Activated T-helper 17 cell treated with anti-CD3 and anti-CD28 coated beads, Interleukin-2, amount 50 U/mL, for 72 hours (primary cell): Measurements from ENCODE around the gene ADCY10. TPM values are rescaled to one million over a fixed set of nuclear protein-coding genes. Genes with fewer than 3 reads are reported as not detected.

Experiments
- ATAC-seq: fragments of 150-1000 bp; cut with Tn5 transposase; replicated peaks from 2 replicates; pipeline ENCODE4 v1.10.0; 2021; ENCODE audit warnings: mild to moderate bottlenecking, moderate library complexity
- H3K27ac Mint-ChIP-seq: one replicate; pipeline ENCODE4 v1.8.0; 2022; ENCODE audit warnings: mixed read lengths
- H3K27me3 Mint-ChIP-seq: one replicate; pipeline ENCODE4 v1.8.0; 2022; ENCODE audit warnings: mixed read lengths
- H3K36me3 Mint-ChIP-seq: one replicate; pipeline ENCODE4 v1.8.0; 2022; ENCODE audit warnings: low read depth, mild to moderate bottlenecking, mixed read lengths
- H3K4me1 Mint-ChIP-seq: one replicate; pipeline ENCODE4 v1.8.0; 2022; ENCODE audit warnings: mixed read lengths
- H3K4me3 Mint-ChIP-seq: one replicate; pipeline ENCODE4 v1.8.0; 2022; ENCODE audit warnings: mild to moderate bottlenecking, mixed read lengths
- H3K9me3 Mint-ChIP-seq: one replicate; pipeline ENCODE4 v1.8.0; 2022; ENCODE audit warnings: mixed read lengths
- total RNA-seq, 2 donors: library from RNA; stranded (reverse); gene quantifications; one replicate each; pipeline ENCODE4 v1.2.3, GENCODE V29; 2022

The ADCY10 gene
- total RNA-seq, 2 donors from 2014 or later, result 0.13 to 0.98 TPM

DNA sequence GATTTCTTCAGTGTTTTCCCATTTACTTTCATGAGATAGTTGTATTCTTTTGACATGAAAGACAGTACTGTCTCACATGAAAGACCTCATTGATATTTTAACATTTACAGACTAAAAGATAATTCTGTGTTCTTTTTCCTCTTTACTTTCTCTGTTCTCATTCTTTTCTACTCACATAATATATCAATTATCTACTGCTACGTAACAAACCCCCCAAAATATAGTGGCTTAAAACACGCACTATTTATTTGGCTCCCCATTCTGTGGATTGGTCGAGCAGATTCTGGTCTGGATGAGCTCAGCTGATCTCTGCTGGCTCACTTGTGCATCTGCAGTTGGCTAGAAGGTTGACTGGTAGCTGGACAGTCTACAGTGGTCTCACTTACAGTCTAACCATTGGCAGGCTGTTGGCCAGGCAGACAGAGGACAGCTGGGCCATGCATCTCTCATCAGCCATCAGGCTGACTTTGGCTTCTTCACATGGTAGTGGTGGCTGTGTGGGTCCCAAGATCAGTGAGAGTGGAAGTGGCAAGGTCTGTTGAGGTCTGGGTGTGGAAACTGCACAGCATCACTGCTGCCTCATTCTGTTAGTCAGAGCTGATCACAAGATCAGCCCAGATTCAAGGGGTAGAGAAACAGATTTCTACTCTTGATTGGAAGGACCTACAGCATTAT is 128.9 kb downstream of the ADCY10 start:
- Mint-ChIP-seq H3K4me3 (no peak overlapping the region), H3K36me3 (peaks cover 25% of the 10 kb centered on the region), H3K4me1 (no peaks in the 10 kb centered on the region), H3K27me3 (no peaks in the 10 kb centered on the region), H3K9me3 (no peaks in the 10 kb centered on the region), H3K27ac (no peak overlapping the region)
- ATAC-seq, result peak; percentile 57

DNA sequence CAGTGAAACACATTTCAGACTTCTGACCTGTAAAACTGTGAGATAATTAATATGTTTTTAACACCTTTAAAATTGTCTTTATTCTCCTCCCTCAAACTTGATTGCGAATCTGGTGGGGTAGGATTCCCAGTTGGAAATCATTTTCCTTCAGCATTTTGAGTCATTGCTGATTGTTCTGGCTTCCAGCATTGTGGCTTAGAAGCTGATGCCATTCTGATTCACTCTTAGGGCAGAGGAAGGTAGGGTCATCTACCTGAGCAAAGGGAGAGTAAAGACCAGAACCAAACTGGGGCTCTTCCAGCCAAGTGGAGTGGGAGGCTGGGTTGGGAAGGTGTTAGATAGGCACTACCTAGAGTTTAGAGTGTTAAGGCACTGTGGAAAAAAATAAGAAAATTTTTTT is 131.0 kb downstream of the ADCY10 start:
- no peaks in the 10 kb centered on the region for H3K4me1 Mint-ChIP-seq
- no peaks in the 10 kb centered on the region for H3K27me3 Mint-ChIP-seq
- H3K36me3 Mint-ChIP-seq, result peaks cover 8% of the 10 kb centered on the region
- H3K4me3 Mint-ChIP-seq, result no peak overlapping the region
- ATAC-seq, result no peak
- no peak overlapping the region for H3K27ac Mint-ChIP-seq
- H3K9me3 Mint-ChIP-seq, result no peaks in the 10 kb centered on the region

GRCh38 chr1:167781558-167781957 is 132.4 kb downstream of the ADCY10 start:
- Mint-ChIP-seq H3K27me3 (no peaks in the 10 kb centered on the region), H3K27ac (no peak overlapping the region), H3K4me3 (no peak overlapping the region), H3K4me1 (peaks cover 7% of the 10 kb centered on the region), H3K36me3 (peaks cover 6% of the 10 kb centered on the region), H3K9me3 (no peaks in the 10 kb centered on the region)
- no peak for ATAC-seq

GRCh38 chr1:167777269-167777650 is 136.7 kb downstream of the ADCY10 start:
- H3K9me3 Mint-ChIP-seq, result no peaks in the 10 kb centered on the region
- peaks cover 12% of the 10 kb centered on the region for H3K4me1 Mint-ChIP-seq
- no peaks in the 10 kb centered on the region for H3K27me3 Mint-ChIP-seq
- H3K27ac Mint-ChIP-seq, result peak overlapping the region; percentile 71
- H3K4me3 Mint-ChIP-seq, result peak overlapping the region; percentile 18
- ATAC-seq, result peak; percentile 80
- H3K36me3 Mint-ChIP-seq, result peaks cover 24% of the 10 kb centered on the region

DNA sequence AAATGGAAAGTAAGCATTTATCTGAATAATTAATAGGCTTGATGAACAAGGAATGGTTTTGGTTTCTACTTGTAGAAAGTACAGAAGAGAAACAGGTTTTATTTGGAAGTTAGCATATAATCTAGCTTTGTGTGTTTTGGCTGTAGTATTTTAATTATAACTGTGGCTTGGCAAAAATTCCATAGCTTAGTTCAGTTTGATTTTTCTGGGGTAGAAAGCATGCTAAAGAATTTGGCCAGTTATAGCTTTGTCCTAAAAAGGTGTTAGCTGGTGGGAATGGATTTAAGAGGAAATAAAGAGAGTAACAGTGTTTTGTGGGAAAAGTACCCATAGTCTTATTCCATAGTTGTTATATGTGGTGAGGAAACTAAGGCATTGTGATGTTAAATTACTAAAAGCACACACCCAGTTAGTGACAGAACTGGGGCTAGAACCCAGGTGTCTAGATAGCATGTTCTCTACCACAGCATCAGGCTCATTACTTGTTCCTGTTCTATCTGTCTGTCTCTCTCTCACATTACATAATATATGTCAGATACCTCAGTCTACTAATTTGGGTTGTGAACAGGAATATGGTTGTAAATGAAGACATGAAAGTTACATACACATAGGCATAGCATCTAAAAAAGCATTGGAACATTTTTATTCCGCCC is 137.2 kb downstream of the ADCY10 start:
- H3K9me3 Mint-ChIP-seq, result no peaks in the 10 kb centered on the region
- peak; percentile 35 for ATAC-seq
- peaks cover 24% of the 10 kb centered on the region for H3K36me3 Mint-ChIP-seq
- no peaks in the 10 kb centered on the region for H3K27me3 Mint-ChIP-seq
- peaks cover 12% of the 10 kb centered on the region for H3K4me1 Mint-ChIP-seq
- peak overlapping the region; percentile 71 for H3K27ac Mint-ChIP-seq
- H3K4me3 Mint-ChIP-seq, result peak overlapping the region; percentile 18

- ATAC-seq, result no peak
These were observed 137.8 kb downstream of the ADCY10 start for GRCh38 chr1:167776151-167776550.

DNA sequence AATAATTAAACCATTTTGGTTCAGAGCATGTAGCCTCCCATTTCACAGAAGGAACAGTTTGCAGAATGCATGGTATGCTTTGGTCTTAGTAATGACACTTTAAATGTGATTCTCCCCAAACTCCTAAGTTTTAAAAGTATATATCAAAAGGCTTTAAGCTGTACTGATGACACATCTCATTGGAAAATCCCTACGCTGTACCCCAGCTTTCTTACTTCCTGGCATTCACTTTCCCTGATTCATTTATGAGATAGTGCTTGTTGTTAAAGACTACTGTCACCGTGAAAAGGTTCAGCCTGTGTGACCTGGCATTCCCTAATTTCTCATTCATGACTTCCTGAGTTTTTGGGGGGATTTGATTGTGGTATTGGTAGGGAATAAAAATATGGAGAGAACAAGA is 138.8 kb downstream of the ADCY10 start:
- H3K36me3 Mint-ChIP-seq, result peaks cover 38% of the 10 kb centered on the region
- ATAC-seq, result peak; percentile 75
- H3K9me3 Mint-ChIP-seq, result no peaks in the 10 kb centered on the region
- no peaks in the 10 kb centered on the region for H3K27me3 Mint-ChIP-seq
- peak overlapping the region; percentile 6 for H3K27ac Mint-ChIP-seq
- H3K4me3 Mint-ChIP-seq, result no peak overlapping the region
- H3K4me1 Mint-ChIP-seq, result peaks cover 12% of the 10 kb centered on the region

More at GRCh38 chr1:167776151-167776550, 137.8 kb downstream of the ADCY10 start:
- Mint-ChIP-seq H3K36me3 (peaks cover 29% of the 10 kb centered on the region), H3K27me3 (no peaks in the 10 kb centered on the region), H3K27ac (peak overlapping the region; percentile 71), H3K4me3 (no peak overlapping the region), H3K9me3 (no peaks in the 10 kb centered on the region), H3K4me1 (peaks cover 12% of the 10 kb centered on the region)

GRCh38 chr1:167774710-167775109 is 139.2 kb downstream of the ADCY10 start:
- Mint-ChIP-seq H3K36me3 (peaks cover 43% of the 10 kb centered on the region), H3K4me1 (peaks cover 12% of the 10 kb centered on the region), H3K9me3 (no peaks in the 10 kb centered on the region), H3K27me3 (no peaks in the 10 kb centered on the region), H3K4me3 (no peak overlapping the region), H3K27ac (peak overlapping the region; percentile 6)
- ATAC-seq, result peak; percentile 37

GRCh38 chr1:167773516-167773915 is 140.4 kb downstream of the ADCY10 start:
- Mint-ChIP-seq H3K4me1 (peaks cover 12% of the 10 kb centered on the region), H3K27ac (no peak overlapping the region)

GRCh38 chr1:167772436-167772835 is 141.5 kb downstream of the ADCY10 start:
- no peak overlapping the region for H3K4me3 Mint-ChIP-seq
- no peaks in the 10 kb centered on the region for H3K27me3 Mint-ChIP-seq
- ATAC-seq, result no peak
- peaks cover 59% of the 10 kb centered on the region for H3K36me3 Mint-ChIP-seq
- peaks cover 10% of the 10 kb centered on the region for H3K4me1 Mint-ChIP-seq
- no peaks in the 10 kb centered on the region for H3K9me3 Mint-ChIP-seq
- H3K27ac Mint-ChIP-seq, result no peak overlapping the region

More at GRCh38 chr1:167773516-167773915, 140.4 kb downstream of the ADCY10 start:
- no peak for ATAC-seq
- Mint-ChIP-seq H3K4me3 (no peak overlapping the region), H3K27me3 (no peaks in the 10 kb centered on the region), H3K36me3 (peaks cover 51% of the 10 kb centered on the region), H3K9me3 (no peaks in the 10 kb centered on the region)

DNA sequence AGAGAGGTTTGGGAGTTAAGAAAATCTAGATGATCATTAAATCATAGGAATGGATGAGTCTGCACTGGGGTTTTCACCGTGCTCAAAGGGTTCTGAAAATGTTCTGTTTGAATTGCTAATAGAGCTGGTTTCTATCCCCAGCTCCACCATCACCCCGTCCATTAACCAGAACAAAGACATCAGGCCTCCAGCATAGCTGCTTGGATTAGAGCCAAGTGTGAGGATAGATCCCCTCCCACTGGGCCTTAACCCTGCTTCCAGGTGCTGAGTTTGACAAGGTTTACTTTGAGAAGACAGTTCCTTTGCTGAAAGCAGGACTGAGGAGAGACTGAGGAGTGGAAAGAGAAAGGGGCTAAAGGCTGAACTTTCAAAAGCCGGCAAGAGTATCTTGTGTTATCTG is 143.8 kb downstream of the ADCY10 start:
- Mint-ChIP-seq H3K36me3 (peaks cover 50% of the 10 kb centered on the region), H3K27me3 (no peaks in the 10 kb centered on the region), H3K9me3 (no peaks in the 10 kb centered on the region), H3K4me3 (no peak overlapping the region), H3K4me1 (peaks cover under 1% of the 10 kb centered on the region), H3K27ac (no peak overlapping the region)
- no peak for ATAC-seq

DNA sequence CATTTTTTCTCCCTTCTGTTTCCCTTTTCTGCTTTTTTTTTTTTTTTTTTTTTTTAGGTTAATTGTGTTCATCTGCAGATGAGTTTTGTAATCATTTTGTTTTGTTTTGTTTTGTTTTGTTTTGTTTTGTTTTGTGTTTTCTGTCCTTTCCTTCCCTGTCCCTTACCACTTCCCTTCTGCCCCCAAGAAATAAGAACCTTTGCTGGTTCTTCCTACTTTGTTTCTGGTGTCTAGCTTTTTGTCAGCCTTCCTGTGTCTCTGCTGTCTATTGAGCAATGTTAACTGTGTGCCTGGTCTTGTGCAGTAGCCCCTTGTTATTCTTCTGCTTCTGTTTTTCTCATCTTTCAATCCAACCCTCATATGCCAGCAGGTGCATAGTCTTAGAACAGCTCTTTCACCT is 146.2 kb downstream of the ADCY10 start:
- Mint-ChIP-seq H3K27me3 (no peaks in the 10 kb centered on the region), H3K36me3 (peaks cover 39% of the 10 kb centered on the region), H3K4me3 (no peak overlapping the region), H3K27ac (no peak overlapping the region), H3K9me3 (no peaks in the 10 kb centered on the region), H3K4me1 (no peaks in the 10 kb centered on the region)
- ATAC-seq, result no peak

- Mint-ChIP-seq H3K27me3 (no peaks in the 10 kb centered on the region), H3K4me1 (peaks cover 7% of the 10 kb centered on the region), H3K9me3 (no peaks in the 10 kb centered on the region), H3K36me3 (peaks cover 36% of the 10 kb centered on the region), H3K27ac (no peak overlapping the region), H3K4me3 (no peak overlapping the region)
- no peak for ATAC-seq
These were observed 147.4 kb downstream of the ADCY10 start for GRCh38 chr1:167766538-167766937.

DNA sequence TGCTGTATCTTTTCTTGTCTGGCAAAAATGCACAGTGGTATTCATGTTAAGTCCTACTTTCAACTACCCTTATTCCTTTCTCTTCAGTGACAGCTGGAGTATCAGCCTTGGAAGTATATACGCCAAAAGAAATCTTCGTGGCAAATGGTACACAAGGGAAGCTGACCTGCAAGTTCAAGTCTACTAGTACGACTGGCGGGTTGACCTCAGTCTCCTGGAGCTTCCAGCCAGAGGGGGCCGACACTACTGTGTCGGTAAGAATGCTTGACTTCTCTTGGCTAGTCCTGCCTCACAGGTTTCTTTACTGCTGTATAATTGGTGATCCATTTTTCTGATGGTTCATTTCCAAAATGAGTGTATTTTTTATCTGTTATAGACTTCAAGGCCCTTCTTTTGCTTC is 148.4 kb downstream of the ADCY10 start:
- Mint-ChIP-seq H3K4me3 (no peak overlapping the region), H3K9me3 (no peaks in the 10 kb centered on the region), H3K27ac (no peak overlapping the region), H3K4me1 (peaks cover 16% of the 10 kb centered on the region), H3K27me3 (no peaks in the 10 kb centered on the region), H3K36me3 (peaks cover 25% of the 10 kb centered on the region)
- ATAC-seq, result no peak
